NCI-H82 treated with DMSO at 0.1 percent for 48 hours (cell line): ENCODE data around the gene NFIA.
"Not testable (repeated sequence)": the region's sequence is repeated elsewhere in the genome, so short reads cannot be mapped to it uniquely, and the experiment has no call there.

Experiments
- DNase-seq: peaks from one replicate; lab custom pipeline; 2025; ENCODE audit not compliant: unreplicated experiment; lab: John Stamatoyannopoulos, UW

Gene NFIA

GRCh38 chr1:61268546-61269240 is 186.3 kb downstream of the NFIA start:
- DNase-seq: no peak

GRCh38 chr1:61269602-61270001 is 187.2 kb downstream of the NFIA start:
- DNase-seq: no peak

- no peak for DNase-seq
These were observed 187.7 kb downstream of the NFIA start for GRCh38 chr1:61270107-61270506.

GRCh38 chr1:61270761-61271411 is 188.5 kb downstream of the NFIA start:
- no peak for DNase-seq

GRCh38 chr1:61271412-61271789 is 189.0 kb downstream of the NFIA start:
- DNase-seq: no peak

- no peak for DNase-seq
These were observed 190.9 kb downstream of the NFIA start for GRCh38 chr1:61273167-61273705.

- DNase-seq: no peak
These were observed 191.5 kb downstream of the NFIA start for GRCh38 chr1:61273861-61274260.

- DNase-seq: no peak
These were observed 192.6 kb downstream of the NFIA start for GRCh38 chr1:61274939-61275338.

- DNase-seq: no peak
These were observed 193.9 kb downstream of the NFIA start for GRCh38 chr1:61276246-61276645.

- DNase-seq: no peak
These were observed 194.8 kb downstream of the NFIA start for GRCh38 chr1:61277121-61277690.

- DNase-seq: not testable (repeated sequence)
These were observed 196.1 kb downstream of the NFIA start for GRCh38 chr1:61278503-61278902.

GRCh38 chr1:61278966-61279365 is 196.6 kb downstream of the NFIA start:
- DNase-seq: no peak

GRCh38 chr1:61279570-61279969 is 197.2 kb downstream of the NFIA start:
- no peak for DNase-seq

- no peak for DNase-seq
These were observed 198.1 kb downstream of the NFIA start for GRCh38 chr1:61280452-61280851.

- peak; percentile 30 for DNase-seq
These were observed 200.0 kb downstream of the NFIA start for GRCh38 chr1:61282387-61282786.

GRCh38 chr1:61284248-61284854 is 202.0 kb downstream of the NFIA start:
- DNase-seq: no peak

GRCh38 chr1:61284936-61285335 is 202.6 kb downstream of the NFIA start:
- DNase-seq: no peak

- DNase-seq: no peak
These were observed 203.1 kb downstream of the NFIA start for GRCh38 chr1:61285371-61285885.

GRCh38 chr1:61287014-61287413 is 204.7 kb downstream of the NFIA start:
- no peak for DNase-seq

- no peak for DNase-seq
These were observed 205.4 kb downstream of the NFIA start for GRCh38 chr1:61287734-61288133.

GRCh38 chr1:61289232-61290098 is 207.1 kb downstream of the NFIA start:
- no peak for DNase-seq
